OCI-LY1 (cell line): ENCODE measurements around the gene BNIP3.

ENCODE experiments used
- EZH2 ChIP-seq: fragments of 200-600 bp; sonication (generic), shearing (Covaris generic); IDR thresholded peaks from 2 replicates; pipeline ENCODE4 v1.8.0; 2017; ENCODE audit warnings: borderline replicate concordance, mixed run types, mild to moderate bottlenecking, antibody characterized with exemption, low read length, moderate library complexity, mixed read lengths
- TF ChIP-seq, protein P1 (sequence below): fragments of 200-600 bp; sonication (generic), shearing (Covaris generic); IDR thresholded peaks from 2 replicates; pipeline ENCODE4 v1.5.1; 2017; ENCODE audit warnings: mild to moderate bottlenecking, antibody characterized with exemption, low read length, moderate library complexity, mixed read lengths

DNA sequence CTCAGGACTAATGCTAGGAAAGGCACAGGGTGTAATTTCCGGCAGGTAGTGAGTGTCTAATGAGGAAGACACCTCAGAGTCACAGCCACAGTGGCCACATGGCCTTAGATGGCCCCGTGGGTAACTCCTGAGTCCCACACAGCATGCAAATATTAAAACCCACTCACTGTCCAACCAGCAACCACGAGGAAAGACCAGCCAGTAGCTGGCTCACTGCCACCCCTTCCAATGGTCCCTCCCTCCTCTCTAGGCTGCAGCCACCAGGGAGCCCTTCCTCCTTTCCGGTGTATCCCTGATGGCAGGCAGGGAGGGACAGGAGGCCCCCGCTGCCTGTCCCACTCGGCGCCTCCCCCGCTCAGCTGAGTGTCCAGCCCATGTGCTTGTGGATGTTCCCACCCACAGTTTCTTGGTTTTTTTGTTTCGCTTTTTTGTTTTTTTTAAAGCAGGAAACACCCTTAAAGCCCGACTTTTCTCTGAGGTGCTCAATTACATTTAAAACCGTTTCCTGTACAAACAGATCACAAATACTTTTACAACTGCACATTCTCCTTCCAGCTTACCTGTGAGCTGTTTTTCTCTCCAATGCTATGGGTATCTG lies 9.2 kb downstream of the BNIP3 start:
- TF ChIP-seq, protein P1, sequence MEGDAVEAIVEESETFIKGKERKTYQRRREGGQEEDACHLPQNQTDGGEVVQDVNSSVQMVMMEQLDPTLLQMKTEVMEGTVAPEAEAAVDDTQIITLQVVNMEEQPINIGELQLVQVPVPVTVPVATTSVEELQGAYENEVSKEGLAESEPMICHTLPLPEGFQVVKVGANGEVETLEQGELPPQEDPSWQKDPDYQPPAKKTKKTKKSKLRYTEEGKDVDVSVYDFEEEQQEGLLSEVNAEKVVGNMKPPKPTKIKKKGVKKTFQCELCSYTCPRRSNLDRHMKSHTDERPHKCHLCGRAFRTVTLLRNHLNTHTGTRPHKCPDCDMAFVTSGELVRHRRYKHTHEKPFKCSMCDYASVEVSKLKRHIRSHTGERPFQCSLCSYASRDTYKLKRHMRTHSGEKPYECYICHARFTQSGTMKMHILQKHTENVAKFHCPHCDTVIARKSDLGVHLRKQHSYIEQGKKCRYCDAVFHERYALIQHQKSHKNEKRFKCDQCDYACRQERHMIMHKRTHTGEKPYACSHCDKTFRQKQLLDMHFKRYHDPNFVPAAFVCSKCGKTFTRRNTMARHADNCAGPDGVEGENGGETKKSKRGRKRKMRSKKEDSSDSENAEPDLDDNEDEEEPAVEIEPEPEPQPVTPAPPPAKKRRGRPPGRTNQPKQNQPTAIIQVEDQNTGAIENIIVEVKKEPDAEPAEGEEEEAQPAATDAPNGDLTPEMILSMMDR = no peak
- TF ChIP-seq EZH2 = no peak
